Fibroblast of skin of right biceps (primary cell): ENCODE data around the gene F7.

Experiments used
- DNase-seq: peaks from one replicate; pipeline ENCODE4 v3.0.0-alpha.2; 2013

Gene F7

DNA sequence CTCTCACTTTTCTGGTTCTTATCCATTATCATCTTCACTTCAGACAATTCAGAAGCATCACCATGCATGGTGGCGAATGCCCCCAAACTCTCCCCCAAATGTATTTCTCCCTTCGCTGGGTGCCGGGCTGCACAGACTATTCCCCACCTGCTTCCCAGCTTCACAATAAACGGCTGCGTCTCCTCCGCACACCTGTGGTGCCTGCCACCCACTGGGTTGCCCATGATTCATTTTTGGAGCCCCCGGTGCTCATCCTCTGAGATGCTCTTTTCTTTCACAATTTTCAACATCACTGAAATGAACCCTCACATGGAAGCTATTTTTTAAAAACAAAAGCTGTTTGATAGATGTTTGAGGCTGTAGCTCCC is 14.2 kb downstream of the F7 start:
- DNase-seq, result no peak

DNA sequence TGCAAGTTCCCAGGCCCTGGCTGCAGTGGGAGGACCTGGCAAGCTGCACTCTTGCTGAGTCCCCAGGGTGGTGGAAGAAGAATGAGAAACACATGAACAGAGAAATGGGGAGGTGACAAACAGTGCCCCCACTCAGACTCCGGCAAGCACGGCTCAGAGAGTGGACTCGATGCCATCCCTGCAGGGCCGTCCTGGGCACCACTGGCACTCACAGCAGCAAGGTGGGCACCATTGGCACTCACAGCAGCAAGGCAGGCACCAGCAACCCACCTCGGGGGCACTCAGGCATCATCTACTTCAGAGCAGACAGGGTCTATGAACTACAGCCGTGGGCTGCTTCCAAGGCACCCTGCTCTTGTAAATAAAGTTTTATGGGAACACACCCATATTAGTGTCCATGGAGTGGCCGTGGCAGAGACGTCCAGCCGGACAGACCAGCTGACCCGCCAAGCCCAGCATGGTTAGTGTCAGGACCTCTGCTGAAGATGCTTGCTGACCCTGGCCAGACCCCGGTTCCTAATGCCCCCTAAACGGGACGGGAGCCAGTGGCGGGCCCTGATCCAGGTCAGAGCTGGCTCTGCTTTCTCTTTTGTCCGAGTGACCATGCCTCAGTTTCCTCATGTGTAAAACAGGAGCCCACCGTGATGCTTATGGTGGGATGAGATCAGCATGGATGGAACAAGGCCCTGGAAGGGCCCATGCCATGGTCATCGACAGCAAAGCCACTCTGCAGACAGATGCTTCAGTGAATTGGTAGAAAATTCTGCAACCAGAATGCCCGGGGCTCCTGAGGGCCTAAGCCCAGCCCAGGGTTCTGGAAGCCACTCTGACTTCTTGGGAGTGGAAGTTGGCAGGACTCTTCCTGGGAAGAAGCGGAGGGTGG is 14.9 kb downstream of the F7 start:
- no peak for DNase-seq

DNA sequence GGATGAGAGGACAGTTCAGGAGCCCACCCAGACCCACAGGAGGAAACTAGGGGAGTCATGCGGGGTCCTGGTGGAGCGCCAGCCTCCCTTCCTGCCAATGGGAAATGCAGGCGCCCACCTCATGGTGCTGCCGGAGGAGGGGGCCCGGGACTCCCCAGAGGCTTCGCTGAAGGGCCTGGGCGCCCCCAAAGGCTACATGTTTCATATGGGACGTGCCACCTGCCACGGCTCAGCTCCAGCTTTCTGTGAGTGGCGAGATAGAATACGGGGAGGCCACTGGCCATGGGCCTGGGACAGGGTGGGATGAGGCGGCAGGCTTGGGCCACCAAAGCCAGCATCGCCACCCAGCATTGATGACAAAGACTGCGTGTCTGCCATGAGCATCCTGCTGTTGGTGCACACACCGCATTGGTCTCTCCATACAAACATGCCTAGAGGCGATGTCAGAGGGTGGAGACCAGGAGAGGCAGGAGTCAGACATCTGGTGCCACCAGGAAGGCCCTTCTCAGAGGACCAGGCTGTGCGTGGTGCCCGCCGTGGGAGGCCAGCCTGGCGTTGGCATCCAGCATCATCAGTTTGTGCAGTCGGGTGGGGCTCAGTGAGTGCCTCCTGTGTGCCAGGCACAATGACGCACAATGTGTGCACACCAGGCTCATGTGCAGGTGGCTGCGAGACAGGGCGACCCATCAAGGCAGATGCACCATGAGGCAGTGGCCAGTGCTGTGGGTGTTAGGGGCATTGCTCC is 15.8 kb downstream of the F7 start:
- DNase-seq, result no peak

DNA sequence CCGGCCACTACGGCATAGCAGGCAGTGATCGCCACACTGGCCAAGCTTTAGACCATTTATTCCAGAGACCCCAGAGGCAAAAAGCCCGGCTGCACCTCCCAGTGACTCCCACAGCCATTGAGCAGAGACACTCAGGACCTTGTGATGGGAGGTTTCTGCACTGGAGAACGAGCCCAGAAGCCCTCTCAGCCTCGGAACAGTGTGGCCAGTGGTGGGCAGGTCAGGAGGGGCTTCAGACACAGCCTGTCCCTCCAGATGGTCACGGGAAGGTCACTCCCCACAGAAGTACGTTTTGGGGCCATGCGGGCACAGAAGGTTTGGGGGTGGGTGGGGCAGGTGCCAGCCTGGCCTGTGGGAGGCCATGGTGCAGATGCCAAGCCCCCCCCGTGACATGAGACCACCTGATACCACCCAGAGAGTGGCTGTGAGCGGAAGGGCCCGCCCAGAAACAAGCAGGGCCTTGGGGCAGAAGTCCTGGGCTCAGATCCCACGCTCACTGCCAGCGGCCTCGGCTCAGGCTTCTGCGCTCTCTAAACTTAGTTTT is 16.4 kb downstream of the F7 start:
- DNase-seq, result no peak

DNA sequence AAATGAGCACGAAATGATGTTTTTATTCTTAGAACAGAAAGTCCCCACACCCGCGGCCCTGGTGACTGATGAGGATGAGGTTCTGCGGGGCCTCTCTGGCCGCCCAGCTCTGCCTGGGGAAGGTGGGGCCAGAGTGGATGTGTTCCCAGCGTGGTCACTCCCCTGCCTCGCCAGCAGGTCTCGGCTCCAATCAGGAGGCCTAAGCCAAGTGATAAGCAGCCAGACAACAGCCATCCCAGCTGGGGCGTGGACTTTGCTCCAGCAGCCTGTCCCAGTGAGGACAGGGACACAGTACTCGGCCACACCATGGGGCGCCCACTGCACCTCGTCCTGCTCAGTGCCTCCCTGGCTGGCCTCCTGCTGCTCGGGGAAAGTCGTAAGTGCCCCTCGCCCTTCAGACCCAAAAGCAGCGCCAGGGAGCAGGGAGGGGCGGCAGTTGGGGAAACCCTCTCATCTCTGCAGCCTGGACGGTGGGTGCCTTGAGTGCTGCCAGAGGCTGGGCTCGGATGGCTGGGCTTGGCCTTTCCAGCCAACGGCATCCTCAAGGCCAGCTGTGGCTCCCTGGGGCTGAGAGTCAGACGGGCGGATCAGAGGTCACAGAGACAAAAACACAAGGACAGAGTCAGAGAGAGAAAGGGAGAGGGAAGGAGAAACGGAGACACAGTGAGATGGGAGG is 17.1 kb downstream of the F7 start, which contains the start of gene F10:
TSS of gene F10 (plus strand) at position 250 of the 676 bp plus-strand sequence. CDS start at position 307, 57 bp downstream.
- DNase-seq, result peak; percentile 43

DNA sequence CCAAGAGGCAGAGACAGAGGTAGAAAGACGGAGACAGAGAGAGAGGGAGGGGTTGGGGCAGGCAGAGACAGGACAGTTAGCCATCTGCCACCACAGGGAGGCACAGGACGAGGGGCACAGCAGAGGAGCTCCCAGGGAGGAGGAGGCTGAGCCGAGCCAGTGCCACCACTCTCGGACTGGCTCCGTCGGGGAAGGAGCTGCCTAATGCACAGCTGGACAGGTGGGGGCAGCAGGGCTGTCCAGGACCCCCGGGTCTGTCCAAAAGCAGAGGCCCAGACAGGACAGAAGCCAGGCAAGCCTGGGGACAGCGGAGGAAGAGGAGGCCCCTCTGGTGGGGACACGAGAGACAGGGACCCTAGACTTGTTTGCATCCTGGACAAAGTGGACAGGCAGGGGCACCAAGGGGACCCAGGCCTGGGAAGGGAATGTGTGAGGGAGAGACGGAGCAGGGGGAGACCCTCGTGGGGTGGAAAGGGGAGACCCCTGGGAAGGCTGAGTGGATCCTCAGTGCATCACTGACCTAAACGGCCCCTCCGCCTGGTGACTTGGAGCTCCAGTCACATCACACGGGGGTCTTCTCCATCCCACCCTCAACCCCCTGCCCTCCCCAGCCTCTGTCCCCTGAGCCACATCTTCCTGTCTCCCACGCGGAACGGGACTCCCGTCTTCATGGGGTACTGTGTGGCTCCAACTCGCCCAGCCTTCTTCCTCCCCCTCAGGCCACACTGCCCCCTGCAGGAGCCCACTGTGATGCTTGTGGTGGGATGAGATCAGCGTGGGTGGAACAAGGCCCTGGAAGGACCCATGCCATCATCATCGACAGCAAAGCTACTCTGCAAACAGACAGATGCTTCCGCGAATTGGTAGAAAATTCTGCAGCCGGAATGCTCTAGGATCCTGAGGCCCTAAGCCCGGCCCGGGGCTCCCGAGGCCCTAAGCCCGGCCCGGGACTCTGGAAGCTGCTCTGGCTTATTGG is 17.9 kb downstream of the F7 start:
- DNase-seq, result no peak

DNA sequence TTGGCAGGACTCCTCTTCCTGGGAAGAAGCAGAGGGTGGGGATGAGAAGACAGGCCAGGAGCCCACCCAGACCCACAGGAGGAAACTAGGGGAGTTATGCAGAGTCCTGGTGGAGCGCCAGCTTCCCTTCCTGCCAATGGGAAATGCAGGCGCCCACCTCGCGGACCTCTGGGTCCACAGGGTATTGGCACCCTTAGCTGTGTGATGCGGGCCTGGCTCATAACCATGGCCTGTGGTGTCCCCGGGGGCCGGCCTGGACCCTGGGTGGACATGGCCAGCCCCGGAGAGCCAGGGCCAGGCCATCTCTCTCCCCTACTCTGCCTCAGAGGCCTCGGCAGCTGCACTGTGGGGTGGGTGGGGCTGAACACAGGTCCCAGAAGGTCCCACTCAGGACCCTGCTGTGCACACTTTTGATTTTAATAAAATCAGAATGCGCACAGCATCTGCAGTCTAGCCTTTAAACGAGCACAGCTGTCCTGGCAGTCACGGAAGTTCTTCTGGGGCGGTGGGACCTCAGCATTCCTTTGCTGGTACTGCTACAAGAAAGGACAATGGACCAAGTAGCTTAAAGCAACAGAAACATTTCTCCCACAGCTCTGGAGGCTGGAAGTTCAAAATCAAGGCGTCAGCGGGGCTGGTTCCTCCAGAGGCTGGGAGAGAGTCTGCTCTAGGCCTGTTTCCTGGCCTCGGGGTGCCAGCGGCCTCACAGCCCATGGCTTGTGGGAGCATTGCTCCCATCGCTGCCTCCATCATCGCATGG is 18.8 kb downstream of the F7 start:
- no peak for DNase-seq

DNA sequence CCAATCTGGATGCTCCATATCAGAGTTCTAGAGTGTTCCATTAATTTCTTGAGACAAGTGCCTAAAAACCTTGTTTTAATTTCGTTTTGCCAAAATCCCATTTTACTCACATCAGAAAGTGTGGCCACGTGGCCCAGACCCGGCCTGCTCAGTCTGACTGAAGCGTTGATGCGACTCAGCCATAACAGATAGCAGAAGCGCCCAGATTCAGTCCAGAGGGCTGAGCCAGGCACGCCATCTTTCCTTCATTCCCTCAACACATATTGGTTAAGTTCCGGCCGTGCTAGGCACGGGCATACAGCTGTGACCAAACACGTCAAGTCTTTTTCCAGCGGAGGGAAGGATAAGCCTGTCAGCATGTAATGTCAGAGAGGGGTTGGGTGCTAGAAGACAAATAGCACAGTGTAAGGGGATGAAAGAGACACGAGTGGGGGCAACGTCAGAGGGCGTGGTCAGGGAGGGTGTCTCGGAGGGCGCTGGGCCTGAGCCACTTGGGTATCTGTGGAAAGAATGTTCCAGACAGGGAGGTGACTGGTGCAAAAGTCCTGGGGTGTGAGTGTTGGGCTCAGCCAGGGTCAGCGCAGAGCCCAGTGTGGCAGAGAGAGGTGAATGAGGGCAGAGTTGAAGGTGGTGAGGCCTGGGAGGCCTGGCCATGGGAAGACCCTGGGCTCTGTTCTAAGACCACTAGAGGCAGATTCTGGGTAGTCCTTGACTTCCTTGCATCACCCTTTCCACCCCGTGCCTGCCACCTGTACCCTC is 20.1 kb downstream of the F7 start:
- no peak for DNase-seq

DNA sequence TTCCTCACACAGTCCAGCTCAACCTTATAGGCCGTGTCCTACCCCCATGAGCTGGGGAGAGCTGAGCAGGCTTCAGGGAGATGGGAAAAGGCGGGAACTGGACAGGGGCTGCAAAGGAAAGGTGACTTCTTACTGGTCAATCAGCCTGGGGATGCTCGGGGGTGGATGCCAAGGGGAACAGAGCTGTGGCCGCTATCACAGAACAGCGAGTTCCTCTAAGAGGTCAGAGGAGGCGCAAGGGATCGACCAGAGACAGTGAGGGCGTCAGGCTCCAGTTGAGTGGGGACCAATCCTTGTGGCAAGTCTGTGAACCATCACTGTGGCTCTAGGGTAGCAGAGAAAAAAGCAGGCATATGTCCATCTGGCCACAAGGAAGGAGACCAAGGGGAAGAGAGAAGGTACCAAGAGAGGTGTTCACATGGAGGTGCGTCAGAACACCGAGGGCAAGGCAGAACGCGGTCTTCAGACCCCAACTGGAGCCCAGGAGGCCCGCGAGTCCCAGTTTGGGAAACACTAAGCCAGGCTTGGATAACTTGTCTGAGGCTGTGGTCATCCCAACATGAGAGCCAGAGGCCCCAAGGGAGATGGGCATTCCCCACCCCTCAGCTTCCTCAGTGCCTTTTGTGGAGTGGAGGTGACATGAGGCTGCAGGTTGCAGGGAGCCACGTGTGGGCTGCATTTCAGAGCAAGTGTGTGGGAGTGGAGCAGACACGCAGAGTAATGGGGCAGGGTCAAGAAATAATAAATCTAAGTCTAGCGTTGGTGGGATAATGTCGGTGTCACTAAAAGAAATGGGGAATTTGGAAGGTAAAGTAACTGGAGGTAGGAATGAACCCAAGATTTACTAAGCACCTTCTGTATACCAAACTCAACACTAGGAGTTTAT is 20.9 kb downstream of the F7 start:
- DNase-seq, result no peak

DNA sequence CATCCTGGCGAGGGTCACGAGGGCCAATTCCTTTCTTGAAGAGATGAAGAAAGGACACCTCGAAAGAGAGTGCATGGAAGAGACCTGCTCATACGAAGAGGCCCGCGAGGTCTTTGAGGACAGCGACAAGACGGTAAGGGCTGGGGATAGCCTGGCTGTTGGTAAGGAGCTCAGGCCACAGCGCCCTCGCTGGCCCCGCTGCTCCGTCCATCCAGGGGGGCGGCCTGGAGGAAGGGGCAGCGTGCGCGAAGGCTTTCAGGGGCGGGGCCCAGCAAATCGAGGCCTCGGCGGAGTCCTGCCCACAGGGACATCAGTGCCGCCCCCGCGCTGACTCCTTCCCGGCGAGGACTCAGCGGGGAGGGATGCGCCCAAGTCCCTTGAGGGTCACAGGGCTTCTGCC is 23.9 kb downstream of the F7 start:
- DNase-seq, result no peak

DNA sequence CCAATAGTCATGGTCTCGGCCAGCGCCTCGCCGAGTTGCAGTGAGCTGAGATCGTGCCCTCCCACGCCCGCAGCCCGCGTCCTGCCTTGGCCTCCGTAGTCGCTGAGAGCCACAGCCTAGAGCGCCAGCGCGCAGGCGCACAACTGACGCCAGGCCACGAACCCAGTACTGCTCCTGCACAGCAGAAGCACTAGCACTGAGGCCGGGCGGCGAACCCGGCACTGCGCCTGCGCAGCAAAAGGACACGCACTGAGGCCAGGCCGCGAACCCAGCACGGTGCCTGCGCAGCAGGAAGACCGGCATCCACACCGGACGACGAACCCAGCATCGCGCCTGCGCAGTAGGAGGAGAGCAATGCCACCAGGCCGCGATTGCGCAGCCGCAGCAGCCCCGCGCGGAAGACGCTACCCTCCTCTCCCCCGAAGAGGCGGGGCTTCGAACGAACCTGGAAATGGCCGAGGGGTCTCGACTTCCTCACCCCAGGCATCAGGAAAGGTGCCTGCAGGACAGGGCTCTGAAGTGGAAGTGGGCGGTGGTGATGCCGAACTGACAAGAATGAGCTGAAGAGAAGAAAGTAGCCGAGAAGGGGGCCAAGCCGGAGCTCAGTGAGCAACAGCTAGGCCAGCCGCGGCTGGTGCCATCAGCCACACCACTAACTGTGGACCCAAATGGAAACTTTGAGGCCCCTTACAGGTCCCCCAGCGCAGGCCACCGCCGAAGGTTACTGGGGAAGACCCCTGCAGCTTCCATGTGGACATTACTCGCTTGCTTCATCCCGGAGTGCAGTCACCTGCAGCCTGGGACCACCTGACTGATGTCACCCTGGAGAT is 24.5 kb downstream of the F7 start:
- DNase-seq, result peak; percentile 30

DNA sequence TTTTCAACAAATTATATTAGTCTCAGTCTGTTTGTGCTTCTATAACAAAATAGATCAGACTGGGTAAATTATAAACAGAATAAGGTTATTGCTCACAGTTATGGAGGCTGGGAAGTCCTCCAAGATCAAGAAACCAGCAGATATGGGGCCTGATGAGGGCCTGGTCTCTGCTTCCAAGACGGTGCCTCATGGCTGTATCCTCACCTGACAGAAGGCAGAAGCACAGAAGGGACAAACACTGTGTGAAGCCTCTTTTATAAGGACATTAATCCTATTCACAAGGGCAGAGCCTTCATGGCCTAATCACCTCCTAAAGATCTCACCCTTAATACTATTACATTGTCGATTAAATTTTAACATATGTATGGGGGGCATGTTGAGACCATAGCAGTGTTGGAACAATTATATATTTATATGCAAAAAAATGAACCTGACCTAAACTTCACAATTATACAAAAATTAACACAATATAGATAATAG is 29.7 kb downstream of the F7 start:
- no peak for DNase-seq

DNA sequence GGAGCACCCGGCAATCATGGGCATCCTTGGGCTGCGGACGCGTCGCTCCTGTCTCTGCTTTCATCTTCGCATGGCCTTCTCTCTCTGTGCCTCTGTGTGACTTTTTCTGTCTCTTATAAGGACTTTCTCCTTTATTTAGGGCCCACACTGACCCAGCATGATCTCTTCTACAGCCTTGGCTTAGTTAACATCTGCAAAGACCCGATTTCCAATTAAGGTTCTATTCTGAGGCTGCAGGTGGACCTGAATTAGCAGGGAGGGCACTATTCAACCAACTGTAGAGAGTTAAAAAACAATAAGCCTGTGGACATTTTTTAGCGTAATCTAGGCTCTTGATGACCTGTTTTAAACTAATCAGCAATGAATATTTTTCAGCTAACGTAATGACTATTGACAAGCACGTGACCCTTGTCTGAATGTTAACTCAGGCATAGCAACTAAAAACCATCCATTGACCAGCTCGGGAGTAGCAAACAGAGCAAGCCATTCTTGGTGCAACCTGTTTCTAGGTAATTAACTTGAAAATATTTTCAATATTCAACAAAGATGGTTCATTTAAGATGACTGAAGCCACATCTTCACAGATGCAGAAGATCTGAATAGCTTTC is 32.2 kb downstream of the F7 start:
- no peak for DNase-seq

DNA sequence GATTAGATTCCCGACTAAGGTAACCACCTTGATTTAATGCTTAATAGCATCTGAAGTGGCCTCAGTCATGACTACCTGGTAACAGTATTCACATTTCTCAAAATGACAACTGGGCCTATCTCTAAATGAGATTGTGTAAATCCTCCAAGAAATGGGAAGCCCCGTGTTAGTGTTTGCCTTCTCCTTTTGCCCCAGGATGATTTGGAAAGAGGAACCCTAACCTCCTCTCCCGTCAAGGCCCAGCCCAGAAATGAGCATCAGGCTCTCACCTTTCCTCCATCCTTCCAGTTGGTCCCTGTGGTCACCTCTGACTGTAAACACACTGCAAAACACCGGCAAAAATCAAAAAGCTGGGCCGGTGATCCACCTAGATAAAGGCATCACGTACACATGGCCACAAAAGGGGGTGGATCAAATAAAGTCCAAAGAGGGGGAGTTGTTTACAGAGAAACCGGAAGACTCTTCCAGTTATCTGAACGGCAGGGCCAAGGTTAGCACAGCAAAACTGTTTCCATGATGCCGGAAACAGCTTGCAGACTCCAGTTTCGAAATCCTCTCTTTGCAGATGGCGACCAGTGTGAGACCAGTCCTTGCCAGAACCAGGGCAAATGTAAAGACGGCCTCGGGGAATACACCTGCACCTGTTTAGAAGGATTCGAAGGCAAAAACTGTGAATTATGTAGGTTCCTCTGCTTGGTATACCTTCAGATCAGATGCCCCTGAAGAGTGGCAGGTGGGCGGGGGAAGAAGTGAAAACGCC is 33.4 kb downstream of the F7 start:
- no peak for DNase-seq

DNA sequence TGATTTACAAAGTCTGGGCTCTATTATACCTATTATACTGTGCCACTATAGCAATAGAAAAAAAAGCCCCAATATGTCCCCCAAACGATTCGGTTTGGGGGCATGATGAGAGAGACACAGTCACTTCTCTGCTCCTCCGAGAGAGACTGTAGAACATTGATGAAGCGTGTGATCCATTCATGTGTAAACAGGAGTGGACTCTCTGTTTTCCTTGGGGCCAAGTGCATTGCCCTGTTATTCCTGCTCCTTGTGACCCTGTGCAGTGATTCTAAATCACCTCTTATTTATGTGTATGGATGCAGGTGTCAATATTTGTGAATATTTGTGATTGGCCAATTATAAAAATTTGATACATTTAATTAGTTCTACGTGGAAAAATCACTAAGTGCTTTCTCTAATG is 34.0 kb downstream of the F7 start:
- no peak for DNase-seq

DNA sequence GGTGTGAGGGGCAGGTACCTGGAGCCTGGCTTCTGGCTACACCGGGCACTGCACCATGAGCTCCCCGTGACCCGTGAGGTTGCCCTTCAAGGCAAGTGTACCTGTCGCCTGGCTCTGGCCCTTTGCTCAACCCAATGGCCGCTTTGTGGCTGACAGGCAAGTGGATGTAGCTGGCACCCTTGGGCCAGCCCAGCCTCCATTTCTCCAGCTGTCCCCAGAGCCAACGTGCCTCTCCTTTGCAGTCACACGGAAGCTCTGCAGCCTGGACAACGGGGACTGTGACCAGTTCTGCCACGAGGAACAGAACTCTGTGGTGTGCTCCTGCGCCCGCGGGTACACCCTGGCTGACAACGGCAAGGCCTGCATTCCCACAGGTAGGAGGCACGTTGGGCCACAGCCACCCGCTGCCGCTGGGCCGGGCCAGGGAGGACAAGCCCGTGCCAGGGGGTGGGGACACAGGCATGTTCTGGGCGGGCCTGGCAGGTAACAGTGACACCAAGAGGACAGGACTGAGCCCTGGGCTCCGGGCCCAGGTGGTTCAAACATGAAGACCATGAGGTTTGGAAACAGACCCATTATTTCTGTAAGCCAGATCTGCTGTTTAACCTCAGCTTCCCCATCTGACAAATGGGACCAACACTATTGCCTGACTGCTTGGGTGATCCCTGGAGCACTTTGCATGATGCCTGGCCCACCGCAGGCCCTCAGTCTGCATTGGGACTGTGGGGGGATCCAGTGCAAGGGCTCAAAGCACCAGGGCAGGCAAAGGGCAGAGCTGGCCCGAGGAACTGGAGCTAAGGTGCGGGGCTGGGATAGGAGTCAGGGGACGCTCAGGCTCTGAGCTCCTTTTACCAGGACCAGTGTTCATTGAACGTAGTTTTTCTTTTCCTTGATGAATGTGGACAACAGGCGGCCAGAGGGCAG is 35.3 kb downstream of the F7 start:
- no peak for DNase-seq
